ENCODE results near the gene LACTB. TPM values are rescaled to one million over a fixed set of nuclear protein-coding genes. Genes with fewer than 3 reads are reported as not detected.

Gene LACTB
- total and polyA plus RNA-seq, 7 donors = 7.2 to 32.4 (median 11.2) TPM

DNA sequence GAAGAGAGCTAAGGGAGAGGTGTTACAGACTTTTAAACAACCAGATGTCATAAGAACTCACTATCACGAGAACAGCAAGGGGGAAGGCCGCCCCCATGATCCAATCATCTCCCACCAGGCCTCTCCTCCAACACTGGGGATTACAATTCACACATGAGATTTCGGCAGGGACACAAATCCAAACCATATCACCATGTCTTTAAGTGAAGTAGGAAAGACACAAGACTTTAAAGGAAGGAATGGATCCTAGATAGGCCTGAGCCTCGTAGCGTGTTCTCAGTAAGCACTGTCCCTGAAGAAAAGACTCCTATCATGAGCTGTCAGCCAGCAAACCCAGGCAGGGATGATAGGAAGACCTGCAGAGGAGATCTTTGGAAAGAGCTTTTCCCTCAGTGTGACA, 50.7 kb downstream of the LACTB start:
- no peaks in the 10 kb centered on the region for H3K36me3 ChIP-seq
- intact Hi-C loops (cut with DNase I) = no loop called here
- WGBS, 2 donors = 94% methylated on average over 5 of the region's 5 CpGs
- H3K4me3 ChIP-seq = no peak overlapping the region
- TF ChIP-seq, protein P1, sequence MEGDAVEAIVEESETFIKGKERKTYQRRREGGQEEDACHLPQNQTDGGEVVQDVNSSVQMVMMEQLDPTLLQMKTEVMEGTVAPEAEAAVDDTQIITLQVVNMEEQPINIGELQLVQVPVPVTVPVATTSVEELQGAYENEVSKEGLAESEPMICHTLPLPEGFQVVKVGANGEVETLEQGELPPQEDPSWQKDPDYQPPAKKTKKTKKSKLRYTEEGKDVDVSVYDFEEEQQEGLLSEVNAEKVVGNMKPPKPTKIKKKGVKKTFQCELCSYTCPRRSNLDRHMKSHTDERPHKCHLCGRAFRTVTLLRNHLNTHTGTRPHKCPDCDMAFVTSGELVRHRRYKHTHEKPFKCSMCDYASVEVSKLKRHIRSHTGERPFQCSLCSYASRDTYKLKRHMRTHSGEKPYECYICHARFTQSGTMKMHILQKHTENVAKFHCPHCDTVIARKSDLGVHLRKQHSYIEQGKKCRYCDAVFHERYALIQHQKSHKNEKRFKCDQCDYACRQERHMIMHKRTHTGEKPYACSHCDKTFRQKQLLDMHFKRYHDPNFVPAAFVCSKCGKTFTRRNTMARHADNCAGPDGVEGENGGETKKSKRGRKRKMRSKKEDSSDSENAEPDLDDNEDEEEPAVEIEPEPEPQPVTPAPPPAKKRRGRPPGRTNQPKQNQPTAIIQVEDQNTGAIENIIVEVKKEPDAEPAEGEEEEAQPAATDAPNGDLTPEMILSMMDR (IDR thresholded peaks at IDR 0.05) = no peak
- TF ChIP-seq POLR2AphosphoS5 (IDR thresholded peaks at IDR 0.05) = no peak
- no peaks in the 10 kb centered on the region for H3K4me1 ChIP-seq
- no peak for DNase-seq
- H3K27ac ChIP-seq = no peak overlapping the region
- H3K27me3 ChIP-seq = no peaks in the 10 kb centered on the region
- no peaks in the 10 kb centered on the region for H3K9me3 ChIP-seq

- H3K4me1 ChIP-seq = no peaks in the 10 kb centered on the region
- intact Hi-C loops (cut with DNase I) = no loop called here
- H3K27me3 ChIP-seq = no peaks in the 10 kb centered on the region
- H3K27ac ChIP-seq = no peak overlapping the region
- TF ChIP-seq EP300 (IDR thresholded peaks at IDR 0.05) = no peak
- TF ChIP-seq, protein P1 (IDR thresholded peaks at IDR 0.05) = no peak
- no peak for TF ChIP-seq POLR2A (IDR thresholded peaks at IDR 0.05)
- no peak for TF ChIP-seq POLR2AphosphoS5 (IDR thresholded peaks at IDR 0.05)
- no peak overlapping the region for H3K4me3 ChIP-seq
- 88% methylated on average over 3 of the region's 3 CpGs for WGBS, 2 donors
- no peaks in the 10 kb centered on the region for H3K9me3 ChIP-seq
- no peak for DNase-seq
- H3K36me3 ChIP-seq = no peaks in the 10 kb centered on the region
These were observed 51.3 kb downstream of the LACTB start for GRCh38 chr15:63172851-63173451.

DNA sequence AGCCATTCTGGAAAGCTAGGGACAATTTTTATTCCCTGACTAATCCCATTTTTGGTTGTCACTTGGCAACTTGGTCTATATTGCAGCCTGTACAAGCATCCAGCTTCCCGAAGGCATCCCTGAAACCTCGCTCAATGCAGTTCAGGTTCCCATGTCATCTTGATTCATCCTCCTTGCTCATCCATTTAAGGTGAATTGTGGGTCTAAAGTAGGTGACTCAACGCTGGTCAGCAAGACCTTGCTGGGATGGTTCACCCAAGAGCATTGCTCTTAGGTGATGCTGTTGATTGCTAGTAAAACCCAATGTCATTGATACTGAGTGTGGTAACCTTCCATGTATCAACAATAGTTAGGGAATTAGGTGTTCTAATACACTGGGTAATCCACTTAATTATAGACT, 54.6 kb downstream of the LACTB start:
- no peaks in the 10 kb centered on the region for H3K27me3 ChIP-seq
- no peaks in the 10 kb centered on the region for H3K4me1 ChIP-seq
- no peaks in the 10 kb centered on the region for H3K9me3 ChIP-seq
- WGBS, 2 donors = 96 to 97% methylated on average over 3 of the region's 3 CpGs
- intact Hi-C loops (cut with DNase I) = no loop called here
- H3K4me3 ChIP-seq = no peak overlapping the region
- DNase-seq = no peak
- TF ChIP-seq, protein P1 (IDR thresholded peaks at IDR 0.05) = no peak
- TF ChIP-seq POLR2AphosphoS5 (IDR thresholded peaks at IDR 0.05) (no peak), POLR2A (IDR thresholded peaks at IDR 0.05) (no peak), EP300 (IDR thresholded peaks at IDR 0.05) (no peak)
- H3K36me3 ChIP-seq = no peaks in the 10 kb centered on the region
- H3K27ac ChIP-seq = no peak overlapping the region

DNA sequence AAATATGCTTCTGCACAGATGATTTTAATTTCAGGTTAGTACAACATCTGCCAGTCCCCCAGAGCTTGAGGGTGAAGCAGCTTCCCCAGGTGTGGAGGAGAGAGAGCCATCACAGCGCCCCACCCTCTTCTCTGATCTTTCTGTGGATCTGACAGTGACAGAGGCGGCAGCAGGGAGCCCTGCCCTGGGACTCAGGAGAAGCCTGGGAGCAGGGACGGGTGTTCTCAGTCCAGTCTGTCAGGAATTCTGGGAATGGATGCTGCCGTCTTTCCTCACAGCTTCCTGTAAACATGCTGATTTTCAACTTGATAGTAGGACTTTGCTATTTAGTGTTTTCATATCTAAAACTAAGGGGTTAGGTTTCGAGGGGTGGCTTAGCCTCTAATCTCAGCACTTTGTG, 56.4 kb downstream of the LACTB start:
- Histone ChIP-seq H3K27me3 (no peaks in the 10 kb centered on the region), H3K36me3 (no peaks in the 10 kb centered on the region), H3K4me3 (no peak overlapping the region), H3K4me1 (no peaks in the 10 kb centered on the region), H3K27ac (no peak overlapping the region), H3K9me3 (no peaks in the 10 kb centered on the region)
- TF ChIP-seq, protein P1 (IDR thresholded peaks at IDR 0.05) = no peak
- TF ChIP-seq POLR2A (IDR thresholded peaks at IDR 0.05) (no peak), POLR2AphosphoS5 (IDR thresholded peaks at IDR 0.05) (no peak), EP300 (IDR thresholded peaks at IDR 0.05) (no peak)
- no peak for DNase-seq
- 30 to 62% methylated on average over 5 of the region's 5 CpGs for WGBS, 2 donors
- intact Hi-C loops (cut with DNase I) = no loop called here

DNA sequence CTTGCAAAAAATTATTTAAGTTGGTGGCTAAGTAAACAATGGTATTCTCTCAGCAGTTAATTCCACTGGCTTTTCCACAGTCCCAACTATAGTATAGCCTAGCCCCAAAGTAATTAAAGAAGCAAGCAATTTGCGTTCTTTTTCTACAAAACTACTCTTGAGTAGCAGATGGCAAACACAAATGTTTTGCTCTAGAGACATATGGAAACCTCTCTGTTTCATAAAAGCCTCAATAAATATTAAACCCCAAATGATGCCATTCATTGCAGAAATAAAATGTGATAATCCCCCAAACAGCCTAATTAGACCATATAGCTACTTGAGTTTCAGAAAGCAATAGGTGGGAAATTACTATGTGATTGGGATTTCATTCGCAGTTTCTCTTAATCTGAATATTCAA, 59.1 kb downstream of the LACTB start:
- no peak overlapping the region for H3K4me3 ChIP-seq
- 86 to 88% methylated on average over 2 of the region's 2 CpGs for WGBS, 2 donors
- H3K27me3 ChIP-seq = no peaks in the 10 kb centered on the region
- no peaks in the 10 kb centered on the region for H3K9me3 ChIP-seq
- no peaks in the 10 kb centered on the region for H3K36me3 ChIP-seq
- intact Hi-C loops (cut with DNase I) = no loop called here
- no peak for TF ChIP-seq EP300 (IDR thresholded peaks at IDR 0.05)
- TF ChIP-seq, protein P1 (IDR thresholded peaks at IDR 0.05) = no peak
- no peak for TF ChIP-seq POLR2AphosphoS5 (IDR thresholded peaks at IDR 0.05)
- no peak for TF ChIP-seq POLR2A (IDR thresholded peaks at IDR 0.05)
- no peaks in the 10 kb centered on the region for H3K4me1 ChIP-seq
- no peak for DNase-seq
- no peak overlapping the region for H3K27ac ChIP-seq
